AG04450 (cell line): ENCODE measurements around the gene ASAH2B. TPM values are rescaled to one million over a fixed set of nuclear protein-coding genes. Genes with fewer than 3 reads are reported as not detected.

Experiments
- CTCF ChIA-PET: fragments of 300-600, 350-600 bp; formaldehyde crosslinking; extraction: SDS; loops from one replicate; lab custom pipeline; 2022; ENCODE audit warnings: antibody characterized with exemption, inconsistent platforms; lab: Charles Lee
- POLR2A ChIA-PET: fragments of 350-600 bp; formaldehyde crosslinking; extraction: SDS; loops from one replicate; lab custom pipeline; 2021; ENCODE audit warnings: antibody characterized with exemption, inconsistent platforms; lab: Yijun Ruan, JAX
- DNase-seq: peaks from one replicate; pipeline ENCODE4 v3.0.0-alpha.2; 2011; ENCODE audit warnings: low read depth, low spot score
- H3K27ac ChIP-seq: one replicate; pipeline ENCODE4 v1.5.1; 2012; ENCODE audit warnings: low read depth, low read length, control low read depth
- H3K27me3 ChIP-seq: one replicate; pipeline ENCODE4 v1.6.0; 2012; ENCODE audit warnings: low read length; ENCODE audit not compliant: control insufficient read depth, insufficient read depth
- H3K4me3 ChIP-seq: 2 replicates; pipeline ENCODE4 v1.5.1; 2011; ENCODE audit warnings: mild to moderate bottlenecking, low read depth, low read length, control low read depth
- H3K9me3 ChIP-seq: 2 replicates; pipeline ENCODE4 v1.5.1; 2012; ENCODE audit warnings: low read length; ENCODE audit not compliant: control insufficient read depth, insufficient read depth
- polyA plus RNA-seq: library from polyadenylated mRNA; depleted of rRNA; stranded (reverse); fragments of >200 nt; gene quantifications from 2 replicates; pipeline ENCODE4 v1.2.3, GENCODE V29; 2011; rRNA removed
- TF ChIP-seq, protein P1 (sequence below): IDR thresholded peaks from 2 replicates; pipeline ENCODE4 v1.5.1; 2011; ENCODE audit warnings: low read depth, low read length, control low read depth, inconsistent platforms

ASAH2B gene
- polyA plus RNA-seq, 1 experiment = 4.8 TPM

GRCh38 chr10:50805981-50806622 lies 66.4 kb downstream of the ASAH2B start:
- Histone ChIP-seq H3K9me3 (no peaks in the 10 kb centered on the region), H3K27me3 (peaks cover 2% of the 10 kb centered on the region), H3K27ac (no peak overlapping the region), H3K4me3 (no peak overlapping the region)
- ChIA-PET POLR2A (interaction anchor here (0.7 kb wide), 1 partner anchor 27 kb away, joined by 3 read pairs; no protein-coding TSS in a partner anchor), CTCF (no interaction called here)
- TF ChIP-seq, protein P1, sequence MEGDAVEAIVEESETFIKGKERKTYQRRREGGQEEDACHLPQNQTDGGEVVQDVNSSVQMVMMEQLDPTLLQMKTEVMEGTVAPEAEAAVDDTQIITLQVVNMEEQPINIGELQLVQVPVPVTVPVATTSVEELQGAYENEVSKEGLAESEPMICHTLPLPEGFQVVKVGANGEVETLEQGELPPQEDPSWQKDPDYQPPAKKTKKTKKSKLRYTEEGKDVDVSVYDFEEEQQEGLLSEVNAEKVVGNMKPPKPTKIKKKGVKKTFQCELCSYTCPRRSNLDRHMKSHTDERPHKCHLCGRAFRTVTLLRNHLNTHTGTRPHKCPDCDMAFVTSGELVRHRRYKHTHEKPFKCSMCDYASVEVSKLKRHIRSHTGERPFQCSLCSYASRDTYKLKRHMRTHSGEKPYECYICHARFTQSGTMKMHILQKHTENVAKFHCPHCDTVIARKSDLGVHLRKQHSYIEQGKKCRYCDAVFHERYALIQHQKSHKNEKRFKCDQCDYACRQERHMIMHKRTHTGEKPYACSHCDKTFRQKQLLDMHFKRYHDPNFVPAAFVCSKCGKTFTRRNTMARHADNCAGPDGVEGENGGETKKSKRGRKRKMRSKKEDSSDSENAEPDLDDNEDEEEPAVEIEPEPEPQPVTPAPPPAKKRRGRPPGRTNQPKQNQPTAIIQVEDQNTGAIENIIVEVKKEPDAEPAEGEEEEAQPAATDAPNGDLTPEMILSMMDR = no peak
- no peak for DNase-seq

- POLR2A ChIA-PET = no interaction called here
- H3K27ac ChIP-seq = no peak overlapping the region
- TF ChIP-seq, protein P1 = no peak
- CTCF ChIA-PET = interaction anchor here (1.0 kb wide), 1 partner anchor 130 kb away, joined by 3 read pairs; no protein-coding TSS in a partner anchor
- no peak overlapping the region for H3K4me3 ChIP-seq
- H3K27me3 ChIP-seq = peaks cover 2% of the 10 kb centered on the region
- no peaks in the 10 kb centered on the region for H3K9me3 ChIP-seq
- no peak for DNase-seq
Observed at GRCh38 chr10:50807851-50808776, 68.4 kb downstream of the ASAH2B start.

Other genes starting within 250 kb of the ASAH2B start
- gene SGMS1, start 116.0 kb upstream of the ASAH2B start, polyA plus RNA-seq = 16.0 and 17.7 TPM in 2 replicates
- gene A1CF, start 145.7 kb downstream of the ASAH2B start, polyA plus RNA-seq = not detected in 2 replicates